ENCODE measurements around the gene MYOF.
A peak's percentile ranks its signal among the peaks of the same experiment; 100 is the strongest.

The MYOF gene

DNA sequence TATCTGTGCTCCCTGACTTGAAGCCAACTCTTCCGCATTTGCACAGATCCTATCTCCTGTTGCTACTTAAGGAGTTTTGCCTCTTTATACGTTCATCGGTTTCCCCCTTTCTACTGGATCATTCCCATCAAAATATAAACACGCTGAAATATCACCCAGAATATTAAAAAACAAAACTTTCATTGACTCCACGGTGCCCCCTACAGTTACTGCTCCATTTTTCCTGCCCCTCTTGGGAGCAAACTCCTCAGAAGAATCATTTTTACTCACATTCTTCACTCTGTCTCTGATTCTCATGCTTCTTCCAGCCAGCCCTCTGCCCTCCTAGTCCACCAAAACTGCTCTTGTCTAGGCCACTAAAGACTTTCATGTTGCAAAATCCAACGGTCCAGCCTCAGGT is 66.4 kb downstream of the MYOF start:
- no peak overlapping the region for H3K4me3 ChIP-seq (ENCODE audit: control insufficient read depth, low read depth, low read length)
- DNase-seq (ENCODE audit: low read depth): no peak
- TF ChIP-seq, protein P1, sequence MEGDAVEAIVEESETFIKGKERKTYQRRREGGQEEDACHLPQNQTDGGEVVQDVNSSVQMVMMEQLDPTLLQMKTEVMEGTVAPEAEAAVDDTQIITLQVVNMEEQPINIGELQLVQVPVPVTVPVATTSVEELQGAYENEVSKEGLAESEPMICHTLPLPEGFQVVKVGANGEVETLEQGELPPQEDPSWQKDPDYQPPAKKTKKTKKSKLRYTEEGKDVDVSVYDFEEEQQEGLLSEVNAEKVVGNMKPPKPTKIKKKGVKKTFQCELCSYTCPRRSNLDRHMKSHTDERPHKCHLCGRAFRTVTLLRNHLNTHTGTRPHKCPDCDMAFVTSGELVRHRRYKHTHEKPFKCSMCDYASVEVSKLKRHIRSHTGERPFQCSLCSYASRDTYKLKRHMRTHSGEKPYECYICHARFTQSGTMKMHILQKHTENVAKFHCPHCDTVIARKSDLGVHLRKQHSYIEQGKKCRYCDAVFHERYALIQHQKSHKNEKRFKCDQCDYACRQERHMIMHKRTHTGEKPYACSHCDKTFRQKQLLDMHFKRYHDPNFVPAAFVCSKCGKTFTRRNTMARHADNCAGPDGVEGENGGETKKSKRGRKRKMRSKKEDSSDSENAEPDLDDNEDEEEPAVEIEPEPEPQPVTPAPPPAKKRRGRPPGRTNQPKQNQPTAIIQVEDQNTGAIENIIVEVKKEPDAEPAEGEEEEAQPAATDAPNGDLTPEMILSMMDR (conservative IDR thresholded peaks at IDR 0.05; ENCODE audit: control insufficient read depth, insufficient read depth, low read depth, low read length): peak; percentile 42

DNA sequence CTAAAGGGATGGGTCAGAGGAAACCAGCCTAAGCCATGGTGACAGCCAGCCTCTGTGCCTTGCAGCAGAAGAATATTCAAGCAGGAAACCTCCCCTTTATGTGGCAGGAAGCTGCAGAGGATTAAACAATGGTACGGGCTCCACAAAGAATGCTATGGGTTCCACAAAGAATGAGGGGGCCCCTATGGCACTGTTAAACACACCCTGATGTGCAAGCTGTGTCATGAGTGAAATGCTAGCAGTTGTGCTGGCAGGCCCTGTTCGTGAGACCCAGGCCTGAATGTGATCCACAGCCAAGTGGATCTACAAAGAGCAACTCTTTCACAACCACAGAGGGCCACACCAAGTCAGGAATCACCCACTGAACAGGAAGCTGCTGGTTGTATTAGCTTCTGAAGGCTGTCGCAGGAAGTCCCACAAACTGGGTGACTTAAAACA is 68.9 kb downstream of the MYOF start:
- TF ChIP-seq, protein P1 (conservative IDR thresholded peaks at IDR 0.05; ENCODE audit: control insufficient read depth, insufficient read depth, low read depth, low read length): no peak
- no peak overlapping the region for H3K4me3 ChIP-seq (ENCODE audit: control insufficient read depth, low read depth, low read length)
- no peak for DNase-seq (ENCODE audit: low read depth)

DNA sequence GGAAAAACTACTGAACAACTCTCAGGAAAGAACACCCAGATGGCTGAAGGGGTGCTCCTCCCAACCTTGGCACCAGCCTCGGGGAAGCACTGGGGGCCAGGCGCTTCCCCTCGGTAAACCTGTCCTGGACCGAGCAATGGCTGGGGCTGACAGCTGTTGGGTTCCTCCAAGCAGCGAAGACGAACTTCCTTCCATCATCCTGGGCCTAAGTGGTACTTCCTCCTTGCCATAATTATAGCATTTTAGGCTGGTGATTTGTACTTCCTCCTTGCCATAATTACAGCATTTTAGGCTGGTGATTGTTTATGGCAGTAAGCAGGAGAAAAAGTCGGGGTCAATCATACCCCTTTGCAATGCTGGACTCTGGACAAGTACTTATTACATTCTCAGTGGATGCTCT is 69.3 kb downstream of the MYOF start:
- DNase-seq (ENCODE audit: low read depth): no peak
- no peak overlapping the region for H3K4me3 ChIP-seq (ENCODE audit: control insufficient read depth, low read depth, low read length)
- TF ChIP-seq, protein P1 (conservative IDR thresholded peaks at IDR 0.05; ENCODE audit: control insufficient read depth, insufficient read depth, low read depth, low read length): no peak

DNA sequence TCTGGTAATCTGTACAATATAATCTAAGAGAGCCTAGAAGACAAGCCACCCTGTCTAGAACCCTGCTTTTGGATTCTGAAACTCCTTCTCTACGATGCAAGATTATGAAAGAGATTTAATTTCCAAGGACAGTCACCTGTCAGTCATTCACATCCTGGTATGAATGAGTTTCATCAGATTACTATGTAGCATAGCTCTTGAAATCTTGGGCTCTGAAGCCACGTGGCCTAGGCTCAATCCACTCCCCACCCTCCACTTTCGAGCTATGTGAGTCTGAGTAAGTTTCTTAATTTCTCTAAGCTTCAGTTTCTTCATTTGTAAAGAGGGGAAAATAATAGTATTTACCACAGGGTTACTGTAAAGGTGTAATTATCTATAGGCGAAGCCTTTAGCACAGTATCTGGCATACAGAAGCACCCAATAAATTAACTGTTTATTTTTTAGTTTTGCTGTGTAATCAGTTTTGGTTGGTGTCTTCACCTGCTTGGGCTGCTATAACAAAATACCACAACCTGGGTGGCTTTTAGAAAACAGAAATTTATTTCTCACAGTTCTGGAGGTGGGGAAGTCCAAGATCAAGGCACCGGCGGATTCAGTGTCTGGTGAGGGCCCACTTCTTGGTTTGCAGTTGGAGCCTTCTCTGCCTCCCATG is 71.3 kb downstream of the MYOF start:
- TF ChIP-seq, protein P1 (conservative IDR thresholded peaks at IDR 0.05; ENCODE audit: control insufficient read depth, insufficient read depth, low read depth, low read length): no peak
- DNase-seq (ENCODE audit: low read depth): no peak
- no peak overlapping the region for H3K4me3 ChIP-seq (ENCODE audit: control insufficient read depth, low read depth, low read length)

DNA sequence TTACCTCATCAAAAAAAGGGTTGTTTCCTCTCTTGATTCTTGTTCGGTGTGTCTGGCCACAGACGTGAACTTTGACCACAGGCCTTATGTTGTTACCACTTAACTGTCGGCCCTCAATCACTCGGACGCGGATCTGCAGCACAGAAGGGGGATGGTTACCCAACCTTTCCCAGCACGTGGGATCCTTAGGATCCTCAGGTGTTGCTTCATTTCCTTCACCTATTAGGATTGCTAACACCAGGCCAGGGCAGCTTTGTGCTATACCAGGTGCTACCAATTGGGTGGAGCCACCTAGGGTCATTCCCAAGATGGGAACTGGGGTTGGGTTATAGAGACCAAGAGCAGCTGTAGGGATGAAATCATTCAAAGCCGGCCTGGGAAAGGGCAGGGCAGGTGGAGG is 73.4 kb downstream of the MYOF start:
- H3K4me3 ChIP-seq (ENCODE audit: control insufficient read depth, low read depth, low read length): no peak overlapping the region
- no peak for DNase-seq (ENCODE audit: low read depth)
- TF ChIP-seq, protein P1 (conservative IDR thresholded peaks at IDR 0.05; ENCODE audit: control insufficient read depth, insufficient read depth, low read depth, low read length): no peak

DNA sequence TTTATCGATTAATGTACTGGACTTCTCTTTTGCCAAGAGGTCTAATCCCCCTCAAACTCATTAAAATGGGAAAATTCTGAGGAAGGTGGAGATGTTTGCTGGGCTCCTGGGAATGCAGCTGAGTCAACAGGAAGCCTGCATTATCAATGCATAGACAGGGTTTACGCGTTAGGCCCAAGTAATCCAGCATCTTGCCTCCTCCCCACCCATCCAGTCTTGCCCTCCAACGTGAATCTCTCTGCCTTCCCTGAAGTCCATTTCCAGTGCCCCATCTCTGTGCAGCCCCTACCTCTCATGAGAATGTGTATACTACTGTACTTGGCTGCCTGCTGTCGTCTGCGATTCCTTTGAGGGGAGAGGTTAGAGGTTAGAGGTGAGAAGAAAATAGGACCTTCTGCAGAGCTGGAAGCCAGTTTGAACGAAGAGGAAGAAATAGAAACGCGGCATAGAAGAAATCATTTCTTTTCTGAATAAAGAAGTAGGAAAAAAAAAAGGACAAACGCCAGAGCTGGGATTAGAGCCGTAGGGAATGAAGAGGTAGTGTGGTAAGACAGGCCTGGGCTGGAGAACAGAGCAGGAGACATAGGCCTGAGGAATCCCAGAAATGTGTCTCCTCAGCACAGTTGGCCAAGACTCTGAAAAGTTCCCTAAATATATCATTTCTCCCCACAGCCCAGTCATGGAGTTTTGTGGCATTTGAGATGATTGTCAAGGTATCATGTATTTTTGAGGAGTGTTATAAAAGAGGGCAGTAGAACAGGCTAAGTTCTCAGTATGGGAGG is 75.6 kb downstream of the MYOF start:
- no peak for DNase-seq (ENCODE audit: low read depth)
- no peak overlapping the region for H3K4me3 ChIP-seq (ENCODE audit: control insufficient read depth, low read depth, low read length)
- TF ChIP-seq, protein P1 (conservative IDR thresholded peaks at IDR 0.05; ENCODE audit: control insufficient read depth, insufficient read depth, low read depth, low read length): no peak

Data from fibroblast of mammary gland (primary cell).